HG03066 (cell line): ENCODE results near the gene SMIM1.
"Not testable (repeated sequence)": the region's sequence is repeated elsewhere in the genome, so short reads cannot be mapped to it uniquely, and the experiment has no call there.

Source experiments
- ATAC-seq: cut with Tn5 transposase; IDR thresholded peaks from one replicate; pipeline ENCODE4 v1.9.1; 2021; ENCODE audit warnings: low read depth; ENCODE audit not compliant: unreplicated experiment

SMIM1 gene

GRCh38 chr1:3736131-3736561, 36.4 kb upstream of the SMIM1 start:
- ATAC-seq, result no peak

GRCh38 chr1:3736708-3737107, 35.8 kb upstream of the SMIM1 start:
- ATAC-seq, result no peak

DNA sequence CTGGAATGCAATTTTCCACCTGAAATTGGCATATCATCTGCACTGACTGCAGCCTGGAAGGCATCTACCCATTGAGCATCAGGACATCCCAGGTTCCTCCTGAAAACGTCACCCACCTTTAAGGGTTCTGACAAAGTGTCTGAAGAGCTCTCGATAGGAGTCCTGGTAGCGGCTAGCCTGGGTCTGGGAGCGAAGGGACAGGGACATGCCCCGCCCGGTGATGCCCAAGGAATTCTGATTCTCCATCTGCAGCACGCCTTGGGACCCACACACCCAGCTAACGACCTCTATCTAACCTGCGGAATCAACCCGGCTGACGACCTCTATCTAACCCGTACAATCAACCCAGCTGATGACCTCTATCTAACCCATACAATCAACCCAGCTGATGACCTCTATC, 33.6 kb upstream of the SMIM1 start:
- ATAC-seq, result no peak

GRCh38 chr1:3740042-3740441, 32.5 kb upstream of the SMIM1 start:
- no peak for ATAC-seq

DNA sequence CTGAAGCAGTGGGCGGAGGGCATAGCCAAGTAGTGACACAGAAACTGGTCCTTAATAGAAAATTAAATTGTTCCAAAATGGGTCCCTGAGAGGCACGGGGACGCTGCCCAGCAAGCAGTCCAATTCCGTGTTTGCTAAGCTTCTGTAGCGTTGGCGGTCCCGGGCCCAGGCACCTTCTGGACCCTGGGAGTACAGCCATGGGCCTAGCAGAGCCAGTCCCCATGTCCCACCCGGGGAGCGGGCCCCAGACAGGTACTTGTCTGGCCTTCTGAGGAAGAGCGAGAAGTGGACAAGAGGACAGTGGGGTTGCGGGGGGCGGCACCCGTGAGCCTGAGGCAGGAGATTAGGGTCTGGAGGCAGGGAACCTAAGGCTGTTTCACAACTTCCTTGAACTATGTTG, 31.8 kb upstream of the SMIM1 start:
- no peak for ATAC-seq

- ATAC-seq, result no peak
These were observed 30.7 kb upstream of the SMIM1 start for GRCh38 chr1:3741566-3742438.

DNA sequence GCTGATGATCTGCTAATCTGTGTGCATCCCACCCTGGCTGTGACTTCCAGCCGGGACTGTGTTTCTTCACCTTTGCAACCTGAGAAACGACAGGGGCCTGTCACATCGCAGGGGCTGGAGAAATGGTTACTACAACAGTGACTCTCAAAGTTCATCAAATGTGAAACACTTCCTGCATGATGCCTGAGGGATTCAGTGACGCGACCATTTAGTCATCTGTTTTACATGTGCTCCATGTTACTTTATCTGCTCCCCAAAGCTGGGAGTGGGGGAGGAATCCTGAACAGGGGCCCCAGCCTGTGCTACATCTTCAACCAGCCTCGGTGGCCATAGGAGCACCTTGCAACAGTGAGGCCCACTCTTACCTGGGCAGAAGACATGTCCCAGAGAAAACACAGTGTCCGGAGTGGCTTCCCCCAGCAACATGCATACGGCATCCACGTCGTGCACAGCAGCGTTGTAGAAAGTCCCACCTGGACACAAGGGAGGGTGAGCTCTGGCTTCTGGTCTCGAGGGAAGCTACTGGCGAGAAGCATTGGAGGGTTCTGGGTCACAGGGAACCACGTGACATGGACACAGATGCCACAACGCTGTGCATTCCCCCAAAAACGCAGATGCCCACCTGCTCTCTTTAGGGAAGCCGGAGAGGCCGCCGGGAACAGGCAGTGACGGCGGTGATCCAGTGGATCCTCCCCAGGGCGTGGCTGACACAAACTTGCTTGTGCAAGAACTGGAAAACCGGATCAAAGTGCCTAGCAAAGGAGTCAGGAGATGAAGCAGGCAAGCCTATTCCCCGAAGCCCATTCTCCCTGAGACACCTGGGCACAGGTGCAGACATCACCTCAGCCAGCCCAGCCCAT, 29.9 kb upstream of the SMIM1 start:
- ATAC-seq, result no peak

DNA sequence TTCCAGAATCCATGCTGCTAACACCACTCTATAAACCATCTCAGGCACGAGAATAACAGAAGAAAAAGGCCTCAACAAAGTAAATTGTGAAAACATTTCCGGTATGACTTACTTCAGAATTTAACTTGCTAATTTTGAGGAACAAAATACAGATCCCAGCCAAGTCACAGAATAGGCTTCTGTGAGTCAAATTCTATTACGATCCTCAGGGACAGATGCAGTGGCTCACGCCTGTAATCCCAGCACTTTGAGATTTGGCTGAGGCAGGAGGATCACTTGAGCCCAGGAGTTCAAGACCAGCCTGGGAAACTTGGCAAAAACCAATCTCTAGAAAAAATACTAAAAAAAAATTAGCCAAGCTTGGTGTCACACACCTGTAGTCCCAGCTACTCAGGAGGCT, 29.1 kb upstream of the SMIM1 start:
- no peak for ATAC-seq

DNA sequence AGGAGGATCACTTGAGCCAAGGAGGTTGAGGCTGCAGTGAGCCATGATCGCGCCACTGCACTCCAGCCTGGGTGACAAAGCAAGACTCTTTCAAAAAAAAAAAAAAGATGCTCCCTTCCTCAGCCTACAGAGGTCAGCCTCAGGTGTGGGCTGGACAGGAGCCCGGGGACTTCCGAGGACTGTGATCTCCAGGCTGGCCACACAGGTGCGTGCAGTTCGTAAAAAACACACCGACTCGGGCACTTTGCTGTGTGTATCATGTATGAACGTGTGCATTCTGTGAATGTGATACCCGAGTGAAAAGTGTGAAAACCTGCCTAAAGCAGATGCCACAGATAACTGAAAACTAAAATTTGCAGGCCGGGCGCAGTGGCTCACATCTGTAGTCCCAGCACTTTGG, 28.7 kb upstream of the SMIM1 start:
- no peak for ATAC-seq

DNA sequence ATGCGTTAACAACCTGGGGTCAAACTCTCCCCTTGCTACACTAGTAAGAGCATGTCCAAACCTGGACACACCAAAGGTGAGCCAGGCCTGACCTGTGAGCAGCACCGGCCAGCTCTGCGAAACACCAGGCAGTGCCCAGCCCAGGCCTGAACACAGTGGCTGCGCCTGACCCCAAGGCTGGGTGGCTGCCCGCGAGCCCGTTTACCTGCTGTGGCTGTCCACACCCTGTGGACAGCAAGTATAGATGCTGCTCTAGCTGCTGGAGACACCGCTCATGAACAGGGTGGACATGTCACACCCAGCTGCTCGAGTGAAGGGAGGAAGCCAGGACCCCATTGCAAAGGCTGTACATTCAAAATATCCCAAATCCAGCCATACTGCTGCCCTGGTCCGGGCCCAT, 27.9 kb upstream of the SMIM1 start:
- ATAC-seq, result no peak

DNA sequence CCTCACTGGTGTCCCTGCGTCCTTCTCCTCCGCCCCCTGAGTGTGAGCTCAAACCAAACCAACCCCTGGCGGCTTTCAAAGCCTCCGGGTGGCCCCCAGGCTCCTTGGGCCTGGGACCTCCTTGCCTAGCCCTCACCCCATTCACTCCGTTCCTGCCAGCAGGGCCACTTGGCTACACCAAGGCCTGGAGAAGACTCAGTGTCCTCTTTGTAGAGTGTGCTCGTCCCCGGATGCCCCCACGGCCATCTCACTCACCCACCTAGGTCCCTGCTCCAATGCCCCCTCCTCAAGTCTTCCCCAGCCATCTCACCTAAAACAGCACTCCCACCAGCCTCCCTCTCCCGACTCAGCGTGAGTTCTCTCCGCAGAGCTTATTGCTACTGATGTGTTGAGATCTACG, 27.5 kb upstream of the SMIM1 start:
- ATAC-seq, result no peak

DNA sequence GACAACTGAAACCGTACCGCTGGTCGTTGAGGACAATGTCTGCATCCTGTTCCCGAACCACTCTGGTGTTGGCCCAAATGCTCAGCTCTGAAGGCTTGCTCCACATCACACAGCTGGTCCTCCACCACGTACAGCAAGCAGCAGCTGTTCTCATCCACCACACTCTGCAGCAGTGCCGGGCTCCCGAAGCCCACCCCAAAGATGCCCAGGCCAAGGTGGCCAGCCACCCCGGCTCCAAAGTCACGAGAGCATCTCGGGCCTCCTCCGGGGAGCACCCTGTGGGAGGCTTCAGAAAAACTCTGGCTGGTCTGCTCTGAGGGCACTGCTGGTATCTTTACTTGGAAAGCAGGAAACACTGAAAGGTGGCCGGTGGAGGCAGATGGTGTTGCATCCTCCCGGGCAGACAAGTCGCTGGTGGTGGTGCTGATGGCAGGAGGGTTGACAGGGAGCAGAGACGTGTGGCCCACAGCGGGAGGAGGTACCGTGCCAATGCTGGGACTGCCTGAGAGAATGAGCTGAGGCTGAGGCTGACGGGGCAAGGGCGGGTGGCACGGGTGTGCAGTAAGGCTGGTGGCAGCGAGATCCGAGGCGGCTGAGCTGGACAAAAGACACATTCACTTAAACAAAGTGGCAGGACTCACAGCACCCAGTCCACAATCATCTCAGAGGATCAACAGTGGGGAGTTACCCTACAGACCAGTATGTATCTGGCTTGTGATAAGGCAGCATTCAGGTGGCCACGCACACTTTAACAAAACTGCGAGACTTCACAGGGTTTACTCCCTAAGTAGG, 26.8 kb upstream of the SMIM1 start:
- no peak for ATAC-seq

- ATAC-seq, result no peak
These were observed 26.1 kb upstream of the SMIM1 start for GRCh38 chr1:3746389-3746829.

DNA sequence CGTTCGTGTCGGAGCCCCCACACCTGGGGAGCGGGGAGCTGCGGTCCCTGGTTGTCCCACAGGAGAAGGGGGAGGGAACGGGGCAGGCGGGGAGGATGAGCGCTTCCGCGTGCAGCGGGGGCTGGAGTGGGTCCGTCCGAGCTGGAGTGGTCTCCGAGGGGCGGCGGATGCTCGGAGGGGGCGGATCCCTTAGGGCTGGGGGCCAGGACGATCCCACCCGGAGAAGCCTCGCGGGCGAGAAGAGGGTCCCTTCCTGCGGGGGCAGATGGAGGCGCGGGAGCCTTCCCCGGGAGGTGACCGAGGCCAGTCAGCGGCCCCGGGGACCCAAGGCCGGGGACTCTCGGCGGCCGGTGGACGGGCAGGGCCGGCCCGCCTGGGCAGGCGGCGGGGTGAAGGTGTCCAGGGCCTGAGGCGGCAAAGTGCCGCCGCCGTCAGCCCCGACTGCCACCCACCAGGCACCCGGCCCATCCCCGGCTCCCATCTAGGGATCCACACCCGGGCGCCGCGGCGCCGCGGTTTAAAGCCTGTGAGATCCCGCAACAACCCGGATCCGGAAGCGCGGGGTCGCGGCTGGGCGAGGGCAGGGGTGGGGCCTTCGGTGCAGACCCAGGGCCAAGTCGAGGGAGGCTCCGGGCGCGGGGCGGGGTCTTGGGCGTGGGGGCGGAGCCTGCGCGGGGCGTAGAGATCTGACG, 25.6 kb upstream of the SMIM1 start:
- ATAC-seq, result peak; percentile 69

GRCh38 chr1:3747522-3747848, 25.1 kb upstream of the SMIM1 start:
- no peak for ATAC-seq

- ATAC-seq, result no peak
These were observed 24.6 kb upstream of the SMIM1 start for GRCh38 chr1:3747903-3748302.

DNA sequence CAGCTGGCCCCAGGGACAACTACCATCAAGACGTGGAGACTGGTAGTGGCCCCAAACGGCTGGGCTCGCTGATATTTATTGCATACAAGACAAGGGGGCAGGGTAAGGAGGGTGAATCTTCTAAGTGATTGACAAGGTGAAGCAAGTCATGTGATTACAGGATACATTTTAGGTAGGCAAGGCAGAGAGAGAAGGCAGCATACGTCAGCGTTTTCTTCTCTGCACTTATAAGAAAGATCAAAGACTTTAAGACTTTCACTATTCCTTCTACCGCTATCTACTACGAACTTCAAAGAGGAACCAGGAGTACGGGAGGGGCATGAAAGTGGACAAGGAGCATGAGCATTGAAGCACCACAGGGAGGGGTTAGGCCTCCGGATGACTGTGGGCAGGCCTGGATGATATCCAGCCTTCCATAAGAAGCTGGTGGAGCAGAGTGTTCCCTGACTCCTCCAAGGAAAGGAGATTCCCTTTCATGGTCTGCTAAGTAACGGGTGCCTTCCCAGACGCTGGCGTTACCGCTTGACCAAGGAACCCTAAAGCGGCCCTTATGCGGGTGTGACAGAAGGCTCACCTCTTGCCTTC, 24.1 kb upstream of the SMIM1 start:
- not testable (repeated sequence) for ATAC-seq

- ATAC-seq, result no peak
These were observed 23.0 kb upstream of the SMIM1 start for GRCh38 chr1:3749512-3749911.

- ATAC-seq, result no peak
These were observed 21.8 kb upstream of the SMIM1 start for GRCh38 chr1:3750741-3751140.

DNA sequence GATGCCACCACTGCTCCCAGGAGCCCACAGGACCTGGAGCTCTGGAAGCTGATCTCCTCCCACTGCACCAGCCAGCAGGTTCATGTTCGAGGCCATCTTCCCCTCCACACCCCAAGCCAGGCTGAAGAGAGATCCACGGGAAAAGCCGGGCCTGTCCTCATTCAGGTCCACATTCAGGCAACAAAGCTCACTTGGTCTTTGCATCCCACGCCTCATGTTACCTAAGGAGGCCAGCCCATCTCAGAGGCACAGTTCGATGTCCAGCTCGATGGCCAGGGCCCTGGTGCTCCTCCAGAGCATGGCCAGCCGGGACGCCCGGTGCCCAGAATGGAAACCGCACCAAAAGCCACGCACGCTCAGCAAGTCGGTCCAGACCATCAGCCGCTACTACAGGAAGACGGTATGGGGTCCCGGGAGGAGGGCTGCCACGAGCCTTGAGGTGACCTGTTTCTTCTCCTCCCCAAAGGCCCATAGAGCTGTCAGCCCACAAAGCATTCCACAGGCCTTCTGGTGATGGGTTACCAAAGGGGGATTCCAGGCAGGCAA, 20.1 kb upstream of the SMIM1 start, which contains the start of gene CCDC27:
Gene CCDC27, plus strand, starts transcription at position 51 of the 546 bp plus-strand sequence. Its CDS starts 32 bp downstream, at position 83.
- no peak for ATAC-seq
